ENCODE measurements around the gene VPS8. TPM values are rescaled to one million over a fixed set of nuclear protein-coding genes. Genes with fewer than 3 reads are reported as not detected.

Gene VPS8
- total RNA-seq, 1 experiment from 2014 or later: 37.6 TPM

DNA sequence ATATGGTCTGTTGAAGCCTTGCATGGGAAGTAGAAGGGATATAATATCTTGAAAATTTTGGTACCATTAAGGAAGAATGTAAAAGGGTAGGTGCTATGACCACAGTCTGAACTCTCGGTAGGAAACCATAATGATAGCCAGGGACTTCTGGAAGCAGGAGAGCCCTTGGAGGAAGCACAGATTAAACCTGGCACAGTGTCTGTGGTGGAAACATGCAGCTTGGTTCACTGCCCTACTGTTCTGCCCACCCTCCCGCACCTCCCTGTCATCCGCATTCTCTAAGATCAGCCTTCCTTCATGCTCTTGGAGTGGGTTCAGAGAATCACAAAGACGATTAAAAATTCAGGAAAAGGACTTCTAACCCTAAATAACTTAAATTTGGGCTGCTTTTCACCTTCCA lies 20.9 kb downstream of the VPS8 start:
- Histone ChIP-seq H2AFZ (ENCODE audit: low read depth, low read length, poor library complexity, severe bottlenecking) (no peak overlapping the region), H3K9me2 (ENCODE audit: insufficient read depth) (no peaks in the 10 kb centered on the region), H3K27ac (ENCODE audit: low read depth, low read length) (no peak overlapping the region), H3K27me3 (ENCODE audit: insufficient read depth, low read length) (no peaks in the 10 kb centered on the region), H3K4me1 (ENCODE audit: control insufficient read depth in 1 of 2, insufficient read depth in 2 of 2, low read length in 2 of 2) (no peaks in the 10 kb centered on the region), H3K9ac (ENCODE audit: low read length) (no peak overlapping the region), H3K4me2 (ENCODE audit: low read length) (no peak overlapping the region), H4K20me1 (ENCODE audit: insufficient read depth) (no peaks in the 10 kb centered on the region), H3K9me3 (ENCODE audit: control insufficient read depth in 1 of 2, insufficient read depth in 1 of 2, low read depth in 1 of 2, low read length in 2 of 2) (no peaks in the 10 kb centered on the region), H3K79me2 (ENCODE audit: insufficient read depth, low read length) (no peaks in the 10 kb centered on the region), H3K4me3 (replicated peaks in 1 of 2; ENCODE audit: low read depth in 1 of 2, low read length in 2 of 2) (no peak overlapping the region), H3K36me3 (ENCODE audit: control insufficient read depth in 1 of 2, insufficient read depth in 2 of 2, low read length in 2 of 2) (peaks cover 3 to 7% of the 10 kb centered on the region in 2 experiments; a peak in 2 of 4 replicates)
- TF ChIP-seq SP1 (IDR thresholded peaks at IDR 0.05; ENCODE audit: low read depth): no peak
- TF ChIP-seq EGR1 (IDR thresholded peaks at IDR 0.05; ENCODE audit: low read depth): no peak
- TF ChIP-seq POLR2AphosphoS5 (IDR thresholded peaks at IDR 0.05; ENCODE audit: low read depth, low read length): no peak
- no peak for TF ChIP-seq CEBPB (IDR thresholded peaks at IDR 0.05; ENCODE audit: low read depth)
- TF ChIP-seq SIN3A (IDR thresholded peaks at IDR 0.05; ENCODE audit: low read depth): no peak
- no TSS peak for BruUV-seq (replicated peaks)
- ChIA-PET POLR2A (no interaction called here), RAD21 (ENCODE audit: low non-redundant PET in 1 of 2, low total read pairs in 2 of 2, uncharacterized antibody in 2 of 2, unreplicated experiment in 2 of 2) (no interaction called here), CTCF (no interaction called here)
- intact Hi-C loops (cut with micrococcal nuclease): no loop called here
- ATAC-seq (no peak), DNase-seq (ENCODE audit: low read depth, low spot score) (no peak)

DNA sequence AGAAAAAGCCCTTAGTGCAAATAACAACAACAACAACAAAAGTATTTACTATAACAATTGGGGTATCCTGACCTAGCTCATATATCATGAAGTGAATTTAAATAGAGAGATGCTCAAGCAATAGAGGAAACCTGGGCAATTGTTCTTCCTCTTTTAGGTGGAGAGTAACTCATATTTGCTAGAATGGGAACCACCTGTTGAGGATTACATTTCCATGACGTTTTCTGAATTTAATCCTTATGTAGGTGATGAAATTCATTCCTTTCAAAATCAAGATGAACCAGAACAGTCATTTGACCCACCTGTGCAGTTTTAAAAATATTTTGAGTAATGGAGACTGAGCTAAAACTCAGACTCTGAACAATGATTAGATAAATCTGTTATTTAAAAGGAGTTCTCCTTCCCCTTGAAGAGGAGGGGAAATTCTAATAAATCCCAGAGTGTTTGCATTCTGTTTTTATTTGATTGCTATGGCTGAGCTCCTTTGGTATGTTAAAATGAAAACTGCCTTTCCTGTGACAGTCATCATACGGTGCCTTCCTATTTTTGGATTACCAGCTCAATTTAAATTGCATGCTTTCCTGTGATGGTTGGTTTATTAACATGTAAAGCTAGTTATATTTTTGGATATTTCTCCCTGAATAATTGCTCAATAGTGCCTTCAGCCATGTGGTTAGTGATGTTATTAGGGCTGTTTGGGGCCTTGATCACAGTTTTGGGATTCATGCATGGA lies 24.3 kb downstream of the VPS8 start:
- Histone ChIP-seq H3K4me1 (ENCODE audit: control insufficient read depth in 1 of 2, insufficient read depth in 2 of 2, low read length in 2 of 2) (no peaks in the 10 kb centered on the region), H3K9me2 (ENCODE audit: insufficient read depth) (no peaks in the 10 kb centered on the region), H3K9ac (ENCODE audit: low read length) (no peak overlapping the region), H3K4me2 (ENCODE audit: low read length) (no peak overlapping the region), H2AFZ (ENCODE audit: low read depth, low read length, poor library complexity, severe bottlenecking) (no peak overlapping the region), H3K9me3 (ENCODE audit: control insufficient read depth in 1 of 2, insufficient read depth in 1 of 2, low read depth in 1 of 2, low read length in 2 of 2) (no peaks in the 10 kb centered on the region), H3K27ac (ENCODE audit: low read depth, low read length) (no peak overlapping the region), H3K36me3 (ENCODE audit: control insufficient read depth in 1 of 2, insufficient read depth in 2 of 2, low read length in 2 of 2) (peaks cover 3 to 7% of the 10 kb centered on the region in 2 experiments; a peak in 2 of 4 replicates), H4K20me1 (ENCODE audit: insufficient read depth) (no peaks in the 10 kb centered on the region), H3K79me2 (ENCODE audit: insufficient read depth, low read length) (no peaks in the 10 kb centered on the region), H3K27me3 (ENCODE audit: insufficient read depth, low read length) (no peaks in the 10 kb centered on the region), H3K4me3 (replicated peaks in 1 of 2; ENCODE audit: low read depth in 1 of 2, low read length in 2 of 2) (no peak overlapping the region)
- TF ChIP-seq SRF (IDR thresholded peaks at IDR 0.05; ENCODE audit: low read depth): no peak
- TF ChIP-seq, protein P1, sequence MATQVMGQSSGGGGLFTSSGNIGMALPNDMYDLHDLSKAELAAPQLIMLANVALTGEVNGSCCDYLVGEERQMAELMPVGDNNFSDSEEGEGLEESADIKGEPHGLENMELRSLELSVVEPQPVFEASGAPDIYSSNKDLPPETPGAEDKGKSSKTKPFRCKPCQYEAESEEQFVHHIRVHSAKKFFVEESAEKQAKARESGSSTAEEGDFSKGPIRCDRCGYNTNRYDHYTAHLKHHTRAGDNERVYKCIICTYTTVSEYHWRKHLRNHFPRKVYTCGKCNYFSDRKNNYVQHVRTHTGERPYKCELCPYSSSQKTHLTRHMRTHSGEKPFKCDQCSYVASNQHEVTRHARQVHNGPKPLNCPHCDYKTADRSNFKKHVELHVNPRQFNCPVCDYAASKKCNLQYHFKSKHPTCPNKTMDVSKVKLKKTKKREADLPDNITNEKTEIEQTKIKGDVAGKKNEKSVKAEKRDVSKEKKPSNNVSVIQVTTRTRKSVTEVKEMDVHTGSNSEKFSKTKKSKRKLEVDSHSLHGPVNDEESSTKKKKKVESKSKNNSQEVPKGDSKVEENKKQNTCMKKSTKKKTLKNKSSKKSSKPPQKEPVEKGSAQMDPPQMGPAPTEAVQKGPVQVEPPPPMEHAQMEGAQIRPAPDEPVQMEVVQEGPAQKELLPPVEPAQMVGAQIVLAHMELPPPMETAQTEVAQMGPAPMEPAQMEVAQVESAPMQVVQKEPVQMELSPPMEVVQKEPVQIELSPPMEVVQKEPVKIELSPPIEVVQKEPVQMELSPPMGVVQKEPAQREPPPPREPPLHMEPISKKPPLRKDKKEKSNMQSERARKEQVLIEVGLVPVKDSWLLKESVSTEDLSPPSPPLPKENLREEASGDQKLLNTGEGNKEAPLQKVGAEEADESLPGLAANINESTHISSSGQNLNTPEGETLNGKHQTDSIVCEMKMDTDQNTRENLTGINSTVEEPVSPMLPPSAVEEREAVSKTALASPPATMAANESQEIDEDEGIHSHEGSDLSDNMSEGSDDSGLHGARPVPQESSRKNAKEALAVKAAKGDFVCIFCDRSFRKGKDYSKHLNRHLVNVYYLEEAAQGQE (IDR thresholded peaks at IDR 0.05; ENCODE audit: low read depth): no peak
- TF ChIP-seq, protein P2, sequence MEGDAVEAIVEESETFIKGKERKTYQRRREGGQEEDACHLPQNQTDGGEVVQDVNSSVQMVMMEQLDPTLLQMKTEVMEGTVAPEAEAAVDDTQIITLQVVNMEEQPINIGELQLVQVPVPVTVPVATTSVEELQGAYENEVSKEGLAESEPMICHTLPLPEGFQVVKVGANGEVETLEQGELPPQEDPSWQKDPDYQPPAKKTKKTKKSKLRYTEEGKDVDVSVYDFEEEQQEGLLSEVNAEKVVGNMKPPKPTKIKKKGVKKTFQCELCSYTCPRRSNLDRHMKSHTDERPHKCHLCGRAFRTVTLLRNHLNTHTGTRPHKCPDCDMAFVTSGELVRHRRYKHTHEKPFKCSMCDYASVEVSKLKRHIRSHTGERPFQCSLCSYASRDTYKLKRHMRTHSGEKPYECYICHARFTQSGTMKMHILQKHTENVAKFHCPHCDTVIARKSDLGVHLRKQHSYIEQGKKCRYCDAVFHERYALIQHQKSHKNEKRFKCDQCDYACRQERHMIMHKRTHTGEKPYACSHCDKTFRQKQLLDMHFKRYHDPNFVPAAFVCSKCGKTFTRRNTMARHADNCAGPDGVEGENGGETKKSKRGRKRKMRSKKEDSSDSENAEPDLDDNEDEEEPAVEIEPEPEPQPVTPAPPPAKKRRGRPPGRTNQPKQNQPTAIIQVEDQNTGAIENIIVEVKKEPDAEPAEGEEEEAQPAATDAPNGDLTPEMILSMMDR (IDR thresholded peaks at IDR 0.05 in 2 of 3, conservative IDR thresholded peaks at IDR 0.05 in 1 of 3; ENCODE audit: borderline replicate concordance in 1 of 3, insufficient read depth in 1 of 3, low read depth in 2 of 3, low read length in 2 of 3): no peak
- TF ChIP-seq, protein P3, sequence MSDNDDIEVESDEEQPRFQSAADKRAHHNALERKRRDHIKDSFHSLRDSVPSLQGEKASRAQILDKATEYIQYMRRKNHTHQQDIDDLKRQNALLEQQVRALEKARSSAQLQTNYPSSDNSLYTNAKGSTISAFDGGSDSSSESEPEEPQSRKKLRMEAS (IDR thresholded peaks at IDR 0.05): no peak
- DNase-seq (ENCODE audit: low read depth, low spot score) (no peak), ATAC-seq (no peak)
- RAD21 ChIA-PET (ENCODE audit: low non-redundant PET in 1 of 2, low total read pairs in 2 of 2, uncharacterized antibody in 2 of 2, unreplicated experiment in 2 of 2): no interaction called here
- CTCF ChIA-PET: interaction anchor here (0.9 kb wide), 1 partner anchor 10 kb away, joined by 3 read pairs; no protein-coding TSS in a partner anchor
- POLR2A ChIA-PET: no interaction called here
- BruUV-seq (replicated peaks): no TSS peak
- intact Hi-C loops (cut with micrococcal nuclease): no loop called here

Data from HCT116 (cell line).